Medulla oblongata (tissue), 1 donor: ENCODE results near the gene TSPEAR.
"Not testable (repeated sequence)": the region's sequence is repeated elsewhere in the genome, so short reads cannot be mapped to it uniquely, and the experiment has no call there.

ENCODE experiments used
- DNase-seq: peaks from one replicate; pipeline ENCODE4 v3.0.0-alpha.2; 2015; ENCODE audit errors: extremely low spot score

TSPEAR gene

DNA sequence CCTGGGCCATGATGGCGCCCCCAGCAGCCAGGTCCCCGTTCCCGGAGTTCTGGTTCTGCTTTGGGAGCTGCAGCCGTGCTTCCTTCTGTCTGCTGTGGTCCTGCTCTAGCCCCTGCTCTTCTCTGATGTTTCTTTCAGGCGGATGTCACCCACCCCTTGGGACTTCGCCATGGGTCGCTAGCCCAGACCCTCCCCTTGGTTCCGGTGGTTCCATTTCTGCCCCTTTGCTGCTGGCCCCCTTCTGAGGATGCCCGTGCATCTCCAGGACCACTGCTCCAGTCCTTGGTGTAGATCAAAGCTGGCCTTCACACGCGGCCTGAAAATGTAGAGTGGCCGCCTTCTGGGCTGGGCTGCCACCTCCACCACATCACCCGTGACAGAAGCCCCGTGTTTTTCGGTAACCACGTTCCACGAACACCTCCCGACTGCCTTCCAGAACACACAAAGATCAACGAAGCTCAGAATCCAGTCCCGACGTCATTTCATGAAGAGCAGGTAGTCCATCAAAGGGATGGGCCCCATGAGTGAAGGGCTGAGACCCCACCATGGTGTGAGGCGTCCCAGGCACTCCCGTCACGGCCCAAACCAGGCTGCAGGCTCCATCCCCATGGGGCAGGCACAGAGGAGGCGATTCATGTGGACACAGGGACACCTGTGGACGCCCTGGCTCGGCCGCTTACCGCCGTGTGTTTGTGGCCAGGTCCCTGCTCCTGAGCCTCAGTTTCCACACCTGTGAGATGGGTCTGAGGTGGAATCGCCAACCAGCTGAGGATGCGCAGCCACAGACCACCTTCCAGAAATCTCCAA is 195.8 kb downstream of the TSPEAR start:
- DNase-seq, result no peak

DNA sequence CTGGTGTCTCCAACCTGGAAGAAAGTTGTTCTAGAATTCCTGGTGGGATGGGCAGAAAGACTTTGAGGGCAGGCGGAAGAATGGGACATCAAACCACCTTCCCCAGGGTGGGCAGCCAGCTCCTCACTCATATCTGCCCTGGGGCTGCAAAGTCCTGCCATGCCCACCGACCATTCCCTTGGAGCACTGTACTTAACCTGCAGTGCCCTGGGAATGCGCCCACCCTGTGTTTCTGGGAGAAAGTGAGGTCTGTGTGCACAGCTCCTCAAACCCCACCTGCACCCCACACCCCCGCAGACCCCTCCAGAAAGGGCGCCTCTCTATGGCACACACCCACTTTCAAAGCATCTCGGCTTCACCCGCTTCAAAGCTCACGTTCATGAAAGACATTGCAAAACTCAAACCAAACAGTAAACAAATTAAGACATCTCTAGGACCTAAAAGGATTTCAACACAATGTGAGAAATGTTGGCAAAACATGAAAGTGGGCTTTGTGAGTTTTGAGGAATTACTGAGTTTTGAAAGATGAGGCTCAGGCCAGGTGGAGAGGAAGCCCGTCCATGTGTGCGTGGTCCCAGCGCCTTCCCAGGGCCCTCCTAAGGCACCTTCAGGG is 196.5 kb downstream of the TSPEAR start:
- no peak for DNase-seq

DNA sequence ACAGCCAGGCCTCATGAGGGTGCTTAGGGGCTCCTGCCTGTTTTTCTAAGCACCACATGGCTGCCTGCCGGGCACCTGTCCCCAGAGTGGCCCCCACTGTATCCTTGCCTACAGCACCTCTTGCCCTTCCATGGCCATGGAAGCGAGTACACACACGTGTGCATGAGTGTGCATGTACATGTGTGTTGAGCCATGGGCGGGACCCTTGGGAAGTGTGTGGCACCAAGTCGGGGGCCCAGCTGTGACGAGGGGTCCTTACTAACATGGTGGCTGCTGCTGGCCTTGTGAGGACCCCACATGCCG is 197.2 kb downstream of the TSPEAR start:
- no peak for DNase-seq

DNA sequence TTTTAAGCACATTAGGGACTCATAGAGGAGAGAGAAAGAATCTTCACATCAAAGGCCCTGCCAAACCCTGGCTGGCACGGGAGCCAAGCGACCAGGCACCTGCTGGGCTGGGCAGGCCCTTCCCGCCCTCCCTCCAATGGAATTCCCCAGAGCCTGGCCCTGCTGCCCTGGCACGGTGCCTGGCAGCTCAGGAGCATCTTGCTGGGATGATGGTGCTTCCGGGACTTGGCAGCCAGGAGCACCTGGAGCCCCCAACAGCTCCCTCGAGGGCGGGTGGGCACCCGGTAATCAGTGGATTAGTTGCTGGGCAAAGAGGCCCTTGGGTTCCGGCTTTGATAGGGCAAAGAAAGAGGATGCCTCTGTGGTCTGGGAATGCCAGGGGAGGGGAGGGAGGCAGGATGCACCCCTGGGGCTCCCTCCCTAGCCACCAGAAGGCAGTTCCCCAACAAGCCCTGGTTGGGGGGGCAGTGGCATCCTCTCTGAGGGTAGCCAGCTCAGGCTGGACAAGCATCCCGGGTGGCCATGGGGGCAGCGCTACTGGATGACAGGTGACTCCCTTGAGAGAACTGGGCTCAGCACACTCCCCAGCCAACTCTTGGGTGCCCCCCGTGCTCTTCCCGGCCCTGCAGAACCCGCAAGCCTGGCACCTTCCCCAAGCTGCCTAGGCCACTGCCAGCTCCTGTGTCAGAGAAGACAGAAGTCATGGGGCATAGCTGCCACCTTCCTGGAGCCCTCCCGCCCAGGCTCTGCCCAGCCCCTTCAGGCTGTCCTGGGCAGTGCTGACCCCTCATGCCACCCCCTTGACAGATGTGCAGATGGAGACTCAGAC is 197.8 kb downstream of the TSPEAR start:
- DNase-seq, result no peak

DNA sequence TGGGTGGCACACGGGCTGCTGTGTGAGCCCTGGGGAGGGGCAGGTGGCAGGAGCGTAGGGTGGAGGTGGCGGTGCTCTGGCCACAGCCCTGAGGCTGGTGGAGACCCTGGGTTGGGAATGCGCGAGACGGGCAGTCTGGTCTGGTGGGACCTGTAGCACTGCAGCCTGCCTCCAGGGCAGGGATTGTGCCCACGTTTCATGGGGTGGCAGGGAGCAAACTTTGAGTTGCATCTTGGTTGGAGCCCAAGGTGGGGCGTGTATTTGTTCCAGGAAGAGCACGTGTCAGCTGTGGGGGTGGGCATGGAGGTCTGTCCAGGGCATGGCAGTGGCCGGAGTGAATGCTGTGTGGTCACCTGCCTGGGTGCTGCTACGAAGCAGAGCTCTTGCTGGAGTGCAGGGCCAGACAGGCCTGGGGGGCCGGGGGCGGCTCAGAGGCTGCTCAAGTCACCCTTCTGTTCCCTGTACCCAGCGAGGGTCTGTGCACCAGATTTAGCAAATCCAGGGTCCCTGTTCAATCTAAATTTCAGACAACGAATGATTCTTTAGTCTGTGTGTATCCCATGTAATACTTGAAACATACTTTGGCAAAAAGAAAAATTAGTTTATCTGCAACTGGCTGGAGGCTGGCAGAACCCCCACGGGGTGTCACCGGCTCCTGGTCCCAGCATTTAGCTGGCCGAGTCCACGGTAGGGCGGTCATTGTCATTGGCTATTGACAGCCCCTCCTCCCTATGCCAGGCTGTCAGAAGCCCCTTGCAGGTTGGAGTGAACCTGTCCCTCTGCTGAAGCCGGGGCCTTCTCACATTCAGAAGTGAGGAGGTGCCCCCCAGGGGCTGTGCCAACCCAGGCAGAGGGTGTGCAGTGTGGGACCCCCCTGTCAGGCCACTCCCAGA is 198.6 kb downstream of the TSPEAR start:
- DNase-seq, result no peak

DNA sequence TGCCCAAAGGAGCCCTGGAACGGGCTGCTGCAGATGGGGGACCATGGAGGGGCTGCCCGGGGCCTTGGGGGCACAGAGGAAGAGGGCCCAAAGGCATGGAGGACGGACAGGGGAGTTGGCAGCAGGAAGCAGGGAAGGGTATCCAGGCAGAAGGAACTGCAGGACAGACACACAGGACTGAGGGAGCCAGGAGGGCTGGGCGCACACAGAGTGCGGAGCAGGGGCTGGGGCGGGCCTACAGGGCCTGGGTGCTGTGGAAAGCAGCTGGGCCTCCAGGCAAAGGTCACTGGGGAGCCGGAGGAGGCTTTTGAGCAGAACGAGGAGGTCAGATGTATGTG is 199.5 kb downstream of the TSPEAR start:
- DNase-seq, result no peak

DNA sequence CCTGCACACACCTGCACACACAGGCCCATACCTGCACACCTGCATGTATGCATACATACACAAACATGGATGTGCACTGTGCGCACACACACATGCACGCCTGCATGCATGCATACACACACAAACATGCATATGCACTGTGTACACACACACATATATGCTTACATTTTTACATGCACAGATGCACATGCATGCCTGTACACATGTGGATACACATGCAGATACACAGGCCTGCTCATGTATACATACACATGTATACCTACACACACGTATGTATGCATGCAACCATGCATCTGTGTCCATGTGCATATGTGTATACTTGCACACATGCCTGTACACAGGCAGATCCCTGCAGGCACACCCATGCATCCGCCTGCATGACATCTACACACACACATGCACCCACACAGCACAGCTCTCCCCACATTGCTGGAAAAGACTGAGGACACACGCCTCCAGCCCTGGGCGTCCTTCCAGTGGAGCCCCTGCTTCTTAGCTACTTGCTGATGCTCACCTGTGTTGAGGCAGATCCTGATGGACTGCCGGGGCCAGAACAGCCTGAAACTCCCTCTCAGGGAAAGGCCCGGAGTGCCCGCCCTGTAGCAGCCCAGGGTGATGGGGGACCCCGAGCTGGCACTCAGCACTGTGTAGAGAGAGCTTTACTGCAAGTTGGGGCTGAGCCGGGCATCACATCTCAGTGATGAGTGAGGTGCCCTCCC is 200.0 kb downstream of the TSPEAR start:
- DNase-seq, result no peak

DNA sequence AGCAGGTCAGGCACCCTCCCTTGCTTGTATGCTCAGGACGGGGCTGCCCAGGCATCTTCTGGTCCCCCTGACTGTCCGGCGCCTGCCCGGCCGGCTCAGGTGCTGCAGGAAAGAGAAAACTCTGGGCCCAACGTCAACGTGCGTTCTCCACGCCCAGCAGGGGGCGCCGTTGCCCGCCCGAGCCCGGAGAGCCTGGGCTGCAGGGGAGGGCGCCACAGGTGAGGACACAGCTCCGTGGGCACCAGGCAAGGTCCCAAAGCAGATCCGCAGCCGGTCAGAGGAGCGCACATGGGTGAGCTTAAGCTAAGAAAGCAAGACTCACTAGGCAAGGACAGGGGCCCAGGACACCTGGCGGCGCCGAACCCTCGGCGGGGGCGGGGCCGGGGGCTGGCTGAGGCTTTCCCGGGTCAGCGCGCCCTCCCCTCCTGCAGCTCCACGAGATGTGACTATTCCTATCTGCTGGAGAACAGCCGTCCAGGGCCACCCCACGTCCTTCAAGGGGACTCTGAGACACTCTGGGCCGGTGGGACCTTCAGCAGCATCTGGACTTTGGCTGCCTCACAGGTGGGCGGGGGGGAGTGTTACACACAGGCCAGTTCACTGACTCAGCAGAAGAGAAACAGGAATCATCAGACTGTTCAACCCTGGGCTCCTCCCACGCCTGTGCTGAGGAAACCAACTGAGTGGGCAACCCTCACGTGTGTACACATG is 200.7 kb downstream of the TSPEAR start:
- DNase-seq, result peak; percentile 10

DNA sequence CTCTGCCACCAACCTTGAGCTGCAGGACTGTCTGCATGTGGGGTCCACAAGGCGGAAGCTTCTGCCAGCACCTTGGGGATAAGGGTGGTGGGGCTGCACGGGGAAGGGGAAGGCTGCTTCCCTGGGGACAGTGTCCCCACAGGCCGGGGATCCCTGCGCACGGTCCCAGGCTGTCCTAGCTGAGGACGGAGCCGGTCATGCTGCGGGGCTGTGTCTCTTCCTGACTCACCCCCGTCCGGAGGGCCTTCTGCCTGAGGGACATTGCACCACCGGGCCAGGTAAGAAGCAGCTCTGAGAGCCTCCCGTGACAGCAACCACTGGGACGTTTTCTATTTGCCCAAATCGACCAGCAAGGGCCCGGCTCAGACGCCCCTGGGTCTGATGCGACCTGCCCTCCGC is 201.3 kb downstream of the TSPEAR start:
- no peak for DNase-seq

DNA sequence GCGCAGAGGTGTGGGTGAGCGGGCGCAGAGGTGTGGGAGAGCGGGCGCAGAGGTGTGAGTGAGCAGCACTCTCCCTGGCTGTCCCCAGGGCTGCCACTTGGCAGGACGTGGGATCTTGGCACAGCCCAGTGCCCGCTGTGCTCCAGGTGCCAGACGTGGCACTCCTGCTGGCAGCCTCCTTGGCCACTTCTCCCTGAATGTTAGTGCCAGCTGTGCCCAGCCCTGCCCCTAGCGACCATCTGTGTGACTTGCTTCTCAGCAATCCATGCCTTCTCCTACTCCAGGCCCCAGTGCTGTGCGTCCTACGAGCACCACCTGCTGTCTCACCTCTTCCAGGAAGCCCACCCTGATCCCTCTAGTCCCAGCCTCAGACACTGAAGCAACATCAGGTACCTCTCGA is 201.8 kb downstream of the TSPEAR start:
- DNase-seq, result no peak

DNA sequence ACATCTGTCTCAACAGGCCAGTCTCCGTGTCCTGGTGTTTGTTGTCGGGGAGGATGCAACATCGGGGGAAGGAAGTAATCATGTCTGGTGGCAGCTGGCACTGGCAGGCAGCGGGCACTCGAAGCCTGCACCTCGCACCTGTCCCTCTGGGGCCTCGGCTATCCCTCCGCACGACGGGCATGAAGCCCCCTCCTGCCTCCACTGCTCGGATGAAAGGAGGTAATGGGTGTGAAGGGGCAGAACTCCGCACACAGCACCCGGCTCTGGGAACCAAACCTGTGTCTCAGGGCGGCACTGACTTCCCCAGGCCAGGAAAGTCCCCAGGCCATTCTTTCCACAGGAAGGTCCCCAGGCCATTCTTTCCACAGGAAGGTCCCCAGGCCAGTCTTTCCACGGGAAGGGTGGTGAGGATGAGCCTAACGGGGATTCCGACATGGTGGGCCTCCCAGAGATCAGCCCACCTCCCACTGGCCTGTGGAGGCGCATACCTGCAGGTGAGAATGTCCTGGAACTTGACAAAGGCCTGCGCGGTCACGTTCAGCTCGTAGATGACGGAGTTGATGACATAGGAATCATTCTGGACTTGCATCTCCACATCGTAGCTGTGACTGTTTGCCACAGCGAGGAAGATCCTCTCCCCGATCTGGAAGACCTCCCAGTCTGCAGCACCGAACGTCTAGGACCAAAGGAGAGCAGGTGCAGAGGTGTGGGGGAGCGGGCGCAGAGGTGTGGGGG is 202.5 kb downstream of the TSPEAR start:
- DNase-seq, result no peak

DNA sequence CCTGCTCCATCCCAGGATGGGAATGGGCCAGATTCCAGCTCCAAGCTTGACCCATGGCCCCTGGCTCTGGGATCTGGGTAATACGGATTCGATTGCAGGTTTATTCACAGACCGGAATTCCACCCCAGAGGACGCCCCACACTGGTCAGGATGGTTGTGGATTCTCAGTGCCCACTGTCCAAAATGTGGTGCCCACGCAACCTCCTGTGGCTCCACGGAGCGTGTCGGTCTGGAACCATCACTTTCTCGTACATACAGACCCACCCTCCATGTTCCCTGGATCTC is 203.0 kb downstream of the TSPEAR start:
- DNase-seq, result no peak

DNA sequence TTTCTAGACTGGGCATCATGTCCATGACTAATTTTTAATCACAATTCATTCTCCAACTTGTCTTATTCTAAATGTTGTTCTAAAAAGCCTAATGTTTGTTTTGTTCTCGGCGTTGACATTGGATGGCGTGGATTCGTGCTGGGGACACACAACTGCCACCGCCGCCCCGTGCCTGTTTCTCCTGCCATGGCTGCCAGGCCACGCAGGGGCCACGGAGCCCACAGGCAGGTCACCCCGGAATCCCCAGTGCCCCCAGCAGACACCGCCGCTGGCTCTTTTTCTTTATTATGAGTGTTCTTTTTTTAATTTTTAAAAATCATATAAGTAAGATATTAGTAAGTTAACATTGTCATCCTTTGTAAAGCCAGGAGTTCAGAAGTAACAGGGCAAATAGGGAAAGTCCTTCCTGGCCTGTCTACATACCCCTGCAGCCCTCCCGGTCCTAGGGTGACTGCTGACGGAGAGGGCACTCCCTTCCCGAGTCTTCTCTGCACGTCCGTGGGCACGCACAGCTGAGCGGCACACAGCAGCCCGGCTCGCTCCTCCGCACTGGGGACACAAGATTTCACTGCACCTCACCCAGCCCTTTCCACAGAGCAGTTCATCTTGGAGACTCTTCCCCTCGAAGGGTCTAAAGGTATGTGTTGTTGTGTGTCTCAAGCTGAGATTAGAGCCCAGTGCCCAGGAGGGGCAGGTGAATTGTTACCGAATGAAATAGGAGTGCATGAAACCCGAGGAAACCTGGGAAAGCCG is 203.5 kb downstream of the TSPEAR start:
- DNase-seq, result no peak

DNA sequence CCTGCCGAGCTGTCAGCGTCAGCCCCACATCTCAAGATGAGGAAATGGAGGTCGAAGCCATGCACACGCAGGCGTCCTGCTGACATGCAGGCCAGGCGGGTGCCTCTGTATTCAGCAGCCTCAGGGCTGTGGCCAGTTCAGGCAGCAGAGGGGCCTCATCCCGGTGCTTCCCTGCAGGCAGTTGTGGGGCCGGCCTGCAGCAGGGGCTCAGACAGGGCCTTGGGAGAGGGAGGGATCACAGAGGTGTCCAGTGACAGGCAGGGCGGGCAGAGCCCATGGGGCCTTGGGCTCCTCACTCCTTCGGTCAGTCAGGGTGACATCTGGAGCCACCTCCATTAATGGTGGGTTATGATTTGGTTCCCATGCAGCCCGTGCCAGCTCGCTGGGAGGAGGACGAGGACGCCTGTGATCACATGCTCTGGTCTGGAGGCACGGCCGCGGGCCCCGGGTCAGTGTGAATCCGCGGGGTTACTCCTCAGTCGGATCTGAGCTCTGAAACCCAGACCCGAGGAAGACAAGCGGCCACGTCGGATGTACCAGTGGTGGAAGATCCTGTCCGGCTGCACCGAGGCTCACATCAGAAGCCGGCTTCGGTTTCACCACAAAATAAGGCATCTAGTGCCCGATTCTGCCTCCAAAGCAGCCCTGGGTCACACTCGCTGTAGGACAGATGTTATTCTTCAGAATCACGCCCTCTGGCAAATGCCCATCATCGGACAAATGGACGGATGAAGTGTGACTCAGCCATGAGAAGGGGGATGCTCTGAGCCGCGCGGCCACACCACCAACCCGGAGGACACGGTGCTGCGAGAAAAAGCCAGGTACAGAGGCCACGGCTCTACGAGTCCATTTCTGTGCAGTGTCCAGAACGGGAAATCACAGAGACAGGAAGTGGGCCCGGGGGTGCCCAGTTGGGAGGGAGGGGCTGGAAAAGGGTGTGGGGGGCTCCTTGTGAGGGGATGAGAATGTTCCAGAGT is 204.8 kb downstream of the TSPEAR start:
- DNase-seq, result no peak

DNA sequence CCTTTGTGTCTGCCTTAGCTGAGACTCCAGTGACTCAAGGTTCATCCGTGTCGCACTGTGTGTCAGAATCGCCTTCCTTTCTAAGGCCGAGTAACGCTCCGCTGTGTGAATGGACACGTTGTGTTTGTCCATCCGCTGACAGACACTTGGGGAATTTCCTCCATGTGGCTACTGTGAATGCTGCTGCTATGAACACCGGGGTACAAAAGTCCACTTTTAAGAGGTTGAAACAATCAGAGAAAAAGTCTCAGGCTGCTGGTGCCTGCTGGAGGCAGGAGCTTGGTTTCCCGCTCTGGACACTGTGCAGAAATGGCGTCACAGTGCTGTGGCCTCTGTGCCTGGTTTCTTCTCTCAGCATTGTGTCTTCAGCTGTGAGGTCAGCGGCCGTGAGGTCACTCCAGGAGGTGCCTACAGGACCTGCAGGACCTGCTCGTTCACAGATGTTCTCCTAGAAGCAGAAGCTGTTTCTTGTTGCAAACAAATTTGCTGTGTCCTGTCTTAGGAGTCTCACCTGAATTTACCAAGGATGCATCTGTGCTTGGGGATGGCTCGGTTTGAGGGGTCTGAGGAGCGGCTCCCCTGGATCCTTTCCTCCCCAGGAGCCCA is 205.6 kb downstream of the TSPEAR start:
- peak; percentile 9 for DNase-seq

DNA sequence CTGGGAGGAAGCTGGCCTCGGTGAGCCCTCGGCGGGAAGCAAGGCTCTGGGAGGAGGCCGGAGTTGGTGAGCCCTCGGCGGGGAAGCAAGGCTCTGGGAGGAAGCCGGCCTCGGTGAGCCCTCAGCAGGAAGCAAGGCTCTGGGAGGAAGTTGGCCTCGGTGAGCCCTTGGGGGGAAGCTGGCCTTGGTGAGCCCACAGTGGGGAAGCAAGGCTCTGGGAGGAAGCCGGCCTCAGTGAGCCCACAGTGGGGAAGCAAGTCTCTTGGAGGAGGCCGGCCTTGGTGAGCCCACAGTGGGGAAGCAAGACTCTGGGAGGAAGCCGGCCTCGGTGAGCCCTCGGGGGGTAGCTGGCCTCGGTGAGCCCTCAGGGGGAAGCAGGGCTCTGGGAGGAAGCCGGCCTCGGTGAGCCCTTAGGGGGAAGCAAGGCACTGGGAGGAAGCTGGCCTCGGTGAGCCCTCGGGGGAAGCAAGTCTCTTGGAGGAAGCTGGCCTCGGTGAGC is 207.4 kb downstream of the TSPEAR start:
- no peak for DNase-seq

DNA sequence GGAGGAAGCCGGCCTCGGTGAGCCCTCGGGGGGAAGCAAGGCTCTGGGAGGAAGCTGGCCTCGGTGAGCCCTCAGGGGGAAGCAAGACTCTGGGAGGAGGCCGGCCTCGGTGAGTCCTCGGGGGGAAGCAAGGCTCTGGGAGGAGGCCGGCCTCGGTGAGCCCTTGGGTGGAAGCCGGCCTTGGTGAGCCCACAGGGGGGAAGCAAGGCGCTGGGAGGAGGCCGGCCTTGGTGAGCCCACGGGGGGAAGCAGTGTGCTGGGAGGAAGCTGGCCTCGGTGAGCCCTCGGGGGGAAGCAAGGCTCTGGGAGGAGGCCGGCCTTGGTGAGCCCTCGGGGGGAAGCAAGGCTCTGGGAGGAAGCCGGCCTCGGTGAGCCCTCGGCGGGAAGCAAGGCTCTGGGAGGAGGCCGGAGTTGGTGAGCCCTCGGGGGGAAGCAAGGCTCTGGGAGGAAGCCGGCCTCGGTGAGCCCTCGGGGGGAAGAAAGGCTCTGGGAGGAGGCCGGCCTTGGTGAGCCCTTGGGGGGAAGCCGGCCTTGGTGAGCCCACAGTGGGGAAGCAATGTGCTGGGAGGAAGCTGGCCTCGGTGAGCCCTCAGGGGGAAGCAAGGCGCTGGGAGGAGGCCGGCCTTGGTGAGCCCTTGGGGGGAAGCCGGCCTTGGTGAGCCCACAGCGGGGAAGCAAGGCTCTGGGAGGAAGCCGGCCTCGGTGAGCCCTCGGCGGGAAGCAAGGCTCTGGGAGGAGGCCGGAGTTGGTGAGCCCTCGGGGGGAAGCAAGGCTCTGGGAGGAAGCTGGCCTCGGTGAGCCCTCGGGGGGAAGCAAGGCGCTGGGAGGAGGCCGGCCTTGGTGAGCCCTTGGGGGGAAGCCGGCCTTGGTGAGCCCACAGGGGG is 208.1 kb downstream of the TSPEAR start:
- DNase-seq, result not testable (repeated sequence)
